Measurements from ENCODE around the gene FOLR3.

DNA sequence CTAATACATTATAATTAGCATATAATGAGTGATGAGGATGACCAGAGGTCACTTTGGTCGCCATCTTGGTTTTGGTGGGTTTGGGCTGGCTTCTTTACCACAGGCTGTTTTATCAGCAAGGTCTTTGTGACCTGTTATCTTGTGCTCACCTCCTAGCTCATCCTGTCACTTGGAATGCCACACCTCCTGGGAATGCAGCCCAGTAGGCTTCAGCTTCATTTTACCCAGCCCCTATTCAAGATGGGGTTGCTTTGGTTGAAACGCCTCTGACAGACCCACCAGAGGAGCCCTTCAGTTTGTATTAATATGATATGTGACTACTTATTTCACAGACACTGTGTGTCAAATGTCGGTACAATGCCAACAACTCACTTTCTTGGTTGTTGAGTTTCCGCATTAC is 20.2 kb downstream of the FOLR3 start:
- no peak for TF ChIP-seq CTCF (IDR thresholded peaks at IDR 0.05)
- TF ChIP-seq POLR2A (IDR thresholded peaks at IDR 0.05), result no peak

Measured in adrenal gland (tissue), 5 donors.